Measurements from ENCODE around the gene FCRL2.
A peak's percentile ranks its signal among the peaks of the same experiment; 100 is the strongest.

Gene FCRL2

GRCh38 chr1:157721985-157722384 lies 54.9 kb downstream of the FCRL2 start:
- Histone ChIP-seq H3K36me3 (ENCODE audit: control insufficient read depth in 2 of 2, insufficient read depth in 1 of 2, low read length in 2 of 2) (no peaks in the 10 kb centered on the region), H3K4me1 (ENCODE audit: control insufficient read depth, insufficient read depth, low read length) (no peaks in the 10 kb centered on the region), H3K27ac (ENCODE audit: extremely low read depth, low read depth, low read length) (no peak overlapping the region), H3K9me3 (ENCODE audit: control insufficient read depth, insufficient read depth, low read depth, low read length) (no peaks in the 10 kb centered on the region), H3K4me3 (ENCODE audit: low read depth, low read length) (no peak overlapping the region)
- ChIA-PET POLR2A (no interaction called here), CTCF (no interaction called here)
- TF ChIP-seq ZNF266 (tag by site-specific recombination; IDR thresholded peaks at IDR 0.05; ENCODE audit: low read depth) = no peak
- TF ChIP-seq REST (tag by site-specific recombination; IDR thresholded peaks at IDR 0.05) = no peak
- no peak for TF ChIP-seq ZNF529 (tag by site-specific recombination; IDR thresholded peaks at IDR 0.05; ENCODE audit: insufficient replicate concordance)
- TF ChIP-seq KLF7 (tag by site-specific recombination; IDR thresholded peaks at IDR 0.05; ENCODE audit: borderline replicate concordance) = no peak
- TF ChIP-seq ZNF2 (tag by site-specific recombination; IDR thresholded peaks at IDR 0.05) = no peak
- TF ChIP-seq ZNF585B (tag by site-specific recombination; IDR thresholded peaks at IDR 0.05) = peak; percentile 95
- peak; percentile 71 for TF ChIP-seq SETDB1 (IDR thresholded peaks at IDR 0.05; ENCODE audit: insufficient read length, low read length)
- TF ChIP-seq ZNF404 (tag by site-specific recombination; IDR thresholded peaks at IDR 0.05) = no peak
- no peak for TF ChIP-seq ZNF221 (tag by site-specific recombination; IDR thresholded peaks at IDR 0.05; ENCODE audit: borderline replicate concordance)
- peak; percentile 73; the same call in 1 of the 2 replicates for TF ChIP-seq TRIM28 (IDR thresholded peaks at IDR 0.05; ENCODE audit: borderline replicate concordance, low read length)
- TF ChIP-seq, protein P1, sequence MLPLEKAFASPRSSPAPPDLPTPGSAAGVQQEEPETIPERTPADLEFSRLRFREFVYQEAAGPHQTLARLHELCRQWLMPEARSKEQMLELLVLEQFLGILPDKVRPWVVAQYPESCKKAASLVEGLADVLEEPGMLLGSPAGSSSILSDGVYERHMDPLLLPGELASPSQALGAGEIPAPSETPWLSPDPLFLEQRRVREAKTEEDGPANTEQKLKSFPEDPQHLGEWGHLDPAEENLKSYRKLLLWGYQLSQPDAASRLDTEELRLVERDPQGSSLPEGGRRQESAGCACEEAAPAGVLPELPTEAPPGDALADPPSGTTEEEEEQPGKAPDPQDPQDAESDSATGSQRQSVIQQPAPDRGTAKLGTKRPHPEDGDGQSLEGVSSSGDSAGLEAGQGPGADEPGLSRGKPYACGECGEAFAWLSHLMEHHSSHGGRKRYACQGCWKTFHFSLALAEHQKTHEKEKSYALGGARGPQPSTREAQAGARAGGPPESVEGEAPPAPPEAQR (tag by site-specific recombination; IDR thresholded peaks at IDR 0.05) = no peak
- TF ChIP-seq ZNF621 (tag by site-specific recombination; IDR thresholded peaks at IDR 0.05) = no peak

GRCh38 chr1:157715736-157716135 lies 61.2 kb downstream of the FCRL2 start:
- Histone ChIP-seq H3K4me1 (ENCODE audit: control insufficient read depth, insufficient read depth, low read length) (no peaks in the 10 kb centered on the region), H3K4me3 (ENCODE audit: low read depth, low read length) (no peak overlapping the region), H3K27ac (ENCODE audit: extremely low read depth, low read depth, low read length) (no peak overlapping the region), H3K9me3 (ENCODE audit: control insufficient read depth, insufficient read depth, low read depth, low read length) (no peaks in the 10 kb centered on the region), H3K36me3 (ENCODE audit: control insufficient read depth in 2 of 2, insufficient read depth in 1 of 2, low read length in 2 of 2) (no peaks in the 10 kb centered on the region)
- CTCF ChIA-PET = interaction anchor here (0.7 kb wide), 1 partner anchor 24 kb away, joined by 3 read pairs; no protein-coding TSS in a partner anchor
- TF ChIP-seq ZNF155 (tag by site-specific recombination; IDR thresholded peaks at IDR 0.05) (no peak), INSM2 (tag by site-specific recombination; IDR thresholded peaks at IDR 0.05) (no peak), ZNF266 (tag by site-specific recombination; IDR thresholded peaks at IDR 0.05; ENCODE audit: low read depth) (no peak)
- POLR2A ChIA-PET = no interaction called here

GRCh38 chr1:157711802-157712201 lies 65.1 kb downstream of the FCRL2 start:
- Histone ChIP-seq H3K9me3 (ENCODE audit: control insufficient read depth, insufficient read depth, low read depth, low read length) (no peaks in the 10 kb centered on the region), H3K27ac (ENCODE audit: extremely low read depth, low read depth, low read length) (no peak overlapping the region), H3K4me1 (ENCODE audit: control insufficient read depth, insufficient read depth, low read length) (no peaks in the 10 kb centered on the region), H3K4me3 (ENCODE audit: low read depth, low read length) (no peak overlapping the region), H3K36me3 (ENCODE audit: control insufficient read depth in 2 of 2, insufficient read depth in 1 of 2, low read length in 2 of 2) (no peaks in the 10 kb centered on the region)
- POLR2A ChIA-PET = no interaction called here
- CTCF ChIA-PET = interaction anchor here (0.7 to 0.8 kb wide), 2 partner anchors 30 to 251 kb away, joined by 3 to 4 read pairs; no protein-coding TSS in a partner anchor
- TF ChIP-seq SP2 (tag by site-specific recombination; IDR thresholded peaks at IDR 0.05) (no peak), REST (tag by site-specific recombination; IDR thresholded peaks at IDR 0.05) (no peak), ZNF768 (tag by site-specific recombination; IDR thresholded peaks at IDR 0.05) (no peak), SP3 (tag by site-specific recombination; IDR thresholded peaks at IDR 0.05) (no peak), ZNF529 (tag by site-specific recombination; IDR thresholded peaks at IDR 0.05; ENCODE audit: insufficient replicate concordance) (no peak), ZNF423 (tag by site-specific recombination; IDR thresholded peaks at IDR 0.05) (no peak), ZNF214 (tag by site-specific recombination; IDR thresholded peaks at IDR 0.05; ENCODE audit: borderline replicate concordance) (no peak), ZNF394 (tag by site-specific recombination; IDR thresholded peaks at IDR 0.05; ENCODE audit: borderline replicate concordance) (no peak)

All from HEK293 (cell line).